Measurements from ENCODE around the gene CACNB1.

GRCh38 chr17:39164675-39165143 lies 32.8 kb downstream of the CACNB1 start:
- no peak for TF ChIP-seq EZH2 (IDR thresholded peaks at IDR 0.05; ENCODE audit: borderline replicate concordance, insufficient read depth, low read depth, low read length, poor library complexity, severe bottlenecking)
- TF ChIP-seq CTCF (IDR thresholded peaks at IDR 0.05), result peak; percentile 85

Data from B cell (primary cell).